Measurements from ENCODE around the gene SPRED1. TPM values are rescaled to one million over a fixed set of nuclear protein-coding genes. Genes with fewer than 3 reads are reported as not detected.

The SPRED1 gene
- polyA plus RNA-seq, 3 donors, result 32.8 to 36.5 (median 34.6) TPM

Other genes with a start within 250 kb of the SPRED1 start
- gene FAM98B, start 201.3 kb downstream of the SPRED1 start, polyA plus RNA-seq (ENCODE audit: insufficient read length in 3 of 3), result 10 to 100 TPM; 80.1 to 97.1 (median 87.2) TPM